ENCODE data around the gene ARHGEF10L. TPM values are rescaled to one million over a fixed set of nuclear protein-coding genes. Genes with fewer than 3 reads are reported as not detected.

ARHGEF10L gene
- total RNA-seq, 1 experiment from 2014 or later = 10.5 TPM

- Histone ChIP-seq H3K4me3 (no peak overlapping the region), H3K27me3 (no peaks in the 10 kb centered on the region), H3K9me3 (replicated peaks) (no peaks in the 10 kb centered on the region), H3K36me3 (no peaks in the 10 kb centered on the region), H3K27ac (no peak overlapping the region), H3K4me1 (no peaks in the 10 kb centered on the region; the same call in 1 of the 2 replicates)
- no peak for DNase-seq
Measured at GRCh38 chr1:17610713-17611112, 71.2 kb downstream of the ARHGEF10L start.

GRCh38 chr1:17611991-17612390, 72.5 kb downstream of the ARHGEF10L start:
- no peak for DNase-seq

GRCh38 chr1:17612831-17613230, 73.3 kb downstream of the ARHGEF10L start:
- no peaks in the 10 kb centered on the region for H3K36me3 ChIP-seq
- DNase-seq = no peak
- no peak overlapping the region for H3K4me3 ChIP-seq
- no peaks in the 10 kb centered on the region for H3K9me3 ChIP-seq (replicated peaks)
- H3K27ac ChIP-seq = no peak overlapping the region
- H3K4me1 ChIP-seq = peaks cover 1% of the 10 kb centered on the region; the same call in 1 of the 2 replicates
- no peaks in the 10 kb centered on the region for H3K27me3 ChIP-seq

More at GRCh38 chr1:17611991-17612390, 72.5 kb downstream of the ARHGEF10L start:
- no peak overlapping the region for H3K4me3 ChIP-seq
- H3K36me3 ChIP-seq = no peaks in the 10 kb centered on the region
- H3K9me3 ChIP-seq (replicated peaks) = no peaks in the 10 kb centered on the region
- no peaks in the 10 kb centered on the region; the same call in 1 of the 2 replicates for H3K4me1 ChIP-seq
- no peaks in the 10 kb centered on the region for H3K27me3 ChIP-seq
- H3K27ac ChIP-seq = no peak overlapping the region

- peaks cover 6% of the 10 kb centered on the region; the same call in 1 of the 2 replicates for H3K4me1 ChIP-seq
- H3K36me3 ChIP-seq = no peaks in the 10 kb centered on the region
- no peak for DNase-seq
- no peaks in the 10 kb centered on the region for H3K27me3 ChIP-seq
- H3K9me3 ChIP-seq (replicated peaks) = no peaks in the 10 kb centered on the region
- no peak overlapping the region for H3K4me3 ChIP-seq
- H3K27ac ChIP-seq = no peak overlapping the region
Measured at GRCh38 chr1:17614586-17614985, 75.1 kb downstream of the ARHGEF10L start.

GRCh38 chr1:17615157-17615556, 75.7 kb downstream of the ARHGEF10L start:
- Histone ChIP-seq H3K27me3 (no peaks in the 10 kb centered on the region), H3K9me3 (replicated peaks) (no peaks in the 10 kb centered on the region), H3K27ac (no peak overlapping the region), H3K4me3 (no peak overlapping the region), H3K4me1 (peaks cover 6% of the 10 kb centered on the region; the same call in 1 of the 2 replicates), H3K36me3 (no peaks in the 10 kb centered on the region)
- DNase-seq = no peak

GRCh38 chr1:17615959-17616358, 76.5 kb downstream of the ARHGEF10L start:
- DNase-seq = no peak

GRCh38 chr1:17616731-17617279, 77.3 kb downstream of the ARHGEF10L start:
- DNase-seq = no peak

More at GRCh38 chr1:17615959-17616358, 76.5 kb downstream of the ARHGEF10L start:
- Histone ChIP-seq H3K4me3 (no peak overlapping the region), H3K27me3 (no peaks in the 10 kb centered on the region), H3K36me3 (no peaks in the 10 kb centered on the region), H3K4me1 (peaks cover 6% of the 10 kb centered on the region; the same call in 1 of the 2 replicates), H3K27ac (no peak overlapping the region), H3K9me3 (replicated peaks) (no peaks in the 10 kb centered on the region)

GRCh38 chr1:17617787-17618557, 78.5 kb downstream of the ARHGEF10L start:
- no peak overlapping the region for H3K4me3 ChIP-seq
- DNase-seq = peak; percentile 46 to 48
- H3K4me1 ChIP-seq = peaks cover 6% of the 10 kb centered on the region; the same call in 1 of the 2 replicates
- H3K36me3 ChIP-seq = no peaks in the 10 kb centered on the region
- peak overlapping the region; percentile 33 for H3K27ac ChIP-seq
- H3K9me3 ChIP-seq (replicated peaks) = no peaks in the 10 kb centered on the region
- H3K27me3 ChIP-seq = no peaks in the 10 kb centered on the region

More at GRCh38 chr1:17616731-17617279, 77.3 kb downstream of the ARHGEF10L start:
- no peaks in the 10 kb centered on the region for H3K36me3 ChIP-seq
- H3K27ac ChIP-seq = no peak overlapping the region
- H3K27me3 ChIP-seq = no peaks in the 10 kb centered on the region
- peaks cover 6% of the 10 kb centered on the region; the same call in 1 of the 2 replicates for H3K4me1 ChIP-seq
- no peaks in the 10 kb centered on the region for H3K9me3 ChIP-seq (replicated peaks)
- H3K4me3 ChIP-seq = no peak overlapping the region

- Histone ChIP-seq H3K9me3 (replicated peaks) (no peaks in the 10 kb centered on the region), H3K4me3 (no peak overlapping the region), H3K4me1 (peaks cover 6% of the 10 kb centered on the region; the same call in 1 of the 2 replicates), H3K27me3 (no peaks in the 10 kb centered on the region), H3K36me3 (no peaks in the 10 kb centered on the region), H3K27ac (peak overlapping the region; percentile 33)
- DNase-seq = no peak
Measured at GRCh38 chr1:17618558-17619247, 79.2 kb downstream of the ARHGEF10L start.

- Histone ChIP-seq H3K36me3 (no peaks in the 10 kb centered on the region), H3K27me3 (no peaks in the 10 kb centered on the region), H3K4me1 (peaks cover 6% of the 10 kb centered on the region; the same call in 1 of the 2 replicates), H3K4me3 (no peak overlapping the region), H3K9me3 (replicated peaks) (no peaks in the 10 kb centered on the region), H3K27ac (no peak overlapping the region)
- no peak for DNase-seq
Measured at GRCh38 chr1:17620448-17620847, 81.0 kb downstream of the ARHGEF10L start.

GRCh38 chr1:17621691-17622090, 82.2 kb downstream of the ARHGEF10L start:
- H3K27me3 ChIP-seq = no peaks in the 10 kb centered on the region
- no peak for DNase-seq
- H3K9me3 ChIP-seq (replicated peaks) = no peaks in the 10 kb centered on the region
- no peak overlapping the region for H3K27ac ChIP-seq
- no peaks in the 10 kb centered on the region for H3K36me3 ChIP-seq
- peaks cover 6% of the 10 kb centered on the region; the same call in 1 of the 2 replicates for H3K4me1 ChIP-seq
- no peak overlapping the region for H3K4me3 ChIP-seq

- no peaks in the 10 kb centered on the region for H3K27me3 ChIP-seq
- no peak for DNase-seq
Measured at GRCh38 chr1:17622823-17623222, 83.3 kb downstream of the ARHGEF10L start.

GRCh38 chr1:17624611-17625233, 85.2 kb downstream of the ARHGEF10L start:
- Histone ChIP-seq H3K9me3 (replicated peaks) (no peaks in the 10 kb centered on the region), H3K4me1 (no peaks in the 10 kb centered on the region), H3K36me3 (0 out of 2 replicates have a peak, but pooled peaks cover 4% of the 10 kb centered on the region), H3K27ac (no peak overlapping the region), H3K27me3 (no peaks in the 10 kb centered on the region), H3K4me3 (no peak overlapping the region)
- DNase-seq = no peak

More at GRCh38 chr1:17622823-17623222, 83.3 kb downstream of the ARHGEF10L start:
- 0 out of 2 replicates have a peak, but pooled peaks cover 2% of the 10 kb centered on the region for H3K36me3 ChIP-seq
- H3K27ac ChIP-seq = no peak overlapping the region
- no peak overlapping the region for H3K4me3 ChIP-seq
- H3K4me1 ChIP-seq = peaks cover 5% of the 10 kb centered on the region; the same call in 1 of the 2 replicates
- no peaks in the 10 kb centered on the region for H3K9me3 ChIP-seq (replicated peaks)

GRCh38 chr1:17627239-17628052, 87.9 kb downstream of the ARHGEF10L start:
- Histone ChIP-seq H3K4me3 (no peak overlapping the region), H3K27ac (no peak overlapping the region), H3K9me3 (replicated peaks) (no peaks in the 10 kb centered on the region), H3K27me3 (no peaks in the 10 kb centered on the region), H3K4me1 (no peaks in the 10 kb centered on the region), H3K36me3 (peaks cover 6% of the 10 kb centered on the region; the same call in 1 of the 2 replicates)
- DNase-seq = no peak
